Measurements from ENCODE around the gene POM121L2.

POM121L2 gene

GRCh38 chr6:27312146-27312949 lies at the start of gene POM121L2:
Gene POM121L2 (minus strand): TSS chr6:27312273. CDS start chr6:27312170, 103 bp downstream.
- DNase-seq (ENCODE audit: low read depth in 2 of 2): peak; percentile 19 to 27

GRCh38 chr6:27359231-27359630 lies 47.2 kb upstream of the POM121L2 start:
- DNase-seq (ENCODE audit: low read depth in 2 of 2): no peak

GRCh38 chr6:27358786-27359185 lies 46.7 kb upstream of the POM121L2 start:
- no peak for DNase-seq (ENCODE audit: low read depth in 2 of 2)

GRCh38 chr6:27352850-27353249 lies 40.8 kb upstream of the POM121L2 start:
- DNase-seq (ENCODE audit: low read depth in 2 of 2): no peak

- DNase-seq (ENCODE audit: low read depth in 2 of 2): no peak
These were observed 22.1 kb upstream of the POM121L2 start for GRCh38 chr6:27334141-27334540.

GRCh38 chr6:27333642-27334040 lies 21.6 kb upstream of the POM121L2 start:
- no peak for DNase-seq (ENCODE audit: low read depth in 2 of 2)

- no peak for DNase-seq (ENCODE audit: low read depth in 2 of 2)
These were observed 20.9 kb upstream of the POM121L2 start for GRCh38 chr6:27332692-27333641.

GRCh38 chr6:27327023-27327738 lies 15.1 kb upstream of the POM121L2 start:
- no peak for DNase-seq (ENCODE audit: low read depth in 2 of 2)

- no peak for DNase-seq (ENCODE audit: low read depth in 2 of 2)
These were observed 9.8 kb upstream of the POM121L2 start for GRCh38 chr6:27321901-27322300.

- no peak for DNase-seq (ENCODE audit: low read depth in 2 of 2)
These were observed 9.3 kb upstream of the POM121L2 start for GRCh38 chr6:27321370-27321769.

GRCh38 chr6:27318973-27319372 lies 6.9 kb upstream of the POM121L2 start:
- DNase-seq (ENCODE audit: low read depth in 2 of 2): no peak

GRCh38 chr6:27314046-27314445 lies 2.0 kb upstream of the POM121L2 start:
- no peak for DNase-seq (ENCODE audit: low read depth in 2 of 2)

- no peak for DNase-seq (ENCODE audit: low read depth in 2 of 2)
These were observed 838 bp upstream of the POM121L2 start for GRCh38 chr6:27312950-27313271.

GRCh38 chr6:27311806-27312145 lies 297 bp downstream of the POM121L2 start:
- no peak for DNase-seq (ENCODE audit: low read depth in 2 of 2)

GRCh38 chr6:27303613-27304272 lies 8.3 kb downstream of the POM121L2 start:
- no peak for DNase-seq (ENCODE audit: low read depth in 2 of 2)

GRCh38 chr6:27297857-27298730 lies 14.0 kb downstream of the POM121L2 start:
- DNase-seq (ENCODE audit: low read depth in 2 of 2): no peak

GRCh38 chr6:27297484-27297856 lies 14.6 kb downstream of the POM121L2 start:
- DNase-seq (ENCODE audit: low read depth in 2 of 2): no peak

- no peak for DNase-seq (ENCODE audit: low read depth in 2 of 2)
These were observed 15.8 kb downstream of the POM121L2 start for GRCh38 chr6:27296106-27296783.

GRCh38 chr6:27295301-27296079 lies 16.6 kb downstream of the POM121L2 start:
- no peak for DNase-seq (ENCODE audit: low read depth in 2 of 2)
